Omental fat pad (tissue), 4 donors: ENCODE data around the gene ANKRD53. TPM values are rescaled to one million over a fixed set of nuclear protein-coding genes. Genes with fewer than 3 reads are reported as not detected.
"Not testable (repeated sequence)": the region's sequence is repeated elsewhere in the genome, so short reads cannot be mapped to it uniquely, and the experiment has no call there.

Source experiments
- ATAC-seq: fragments of 150-250 bp; one replicate; pipeline ENCODE4 v1.9.1; 2016; ENCODE audit warnings: mild to moderate bottlenecking, moderate library complexity; ENCODE audit not compliant: low FRiP score
- DNase-seq: peaks from one replicate; pipeline ENCODE4 v3.0.0-alpha.2; 2019; ENCODE audit warnings: low spot score
- total RNA-seq, 4 donors: library from RNA; depleted of rRNA; stranded (reverse); fragments of >200 nt; gene quantifications; one replicate each; pipeline ENCODE4 v1.1.0, GENCODE V29; 2016
- TF ChIP-seq, protein P1 (sequence below), 3 donors: fragments of 450-650 bp; IDR thresholded peaks; one replicate each; pipeline ENCODE4 v1.5.1; 2016 to 2017; ENCODE audit warnings: antibody characterized with exemption in 3 of 3, mild to moderate bottlenecking in 3 of 3, moderate library complexity in 2 of 3

Gene ANKRD53
- total RNA-seq, 4 donors from 2014 or later: 6.2 to 16.8 (median 10.0) TPM

DNA sequence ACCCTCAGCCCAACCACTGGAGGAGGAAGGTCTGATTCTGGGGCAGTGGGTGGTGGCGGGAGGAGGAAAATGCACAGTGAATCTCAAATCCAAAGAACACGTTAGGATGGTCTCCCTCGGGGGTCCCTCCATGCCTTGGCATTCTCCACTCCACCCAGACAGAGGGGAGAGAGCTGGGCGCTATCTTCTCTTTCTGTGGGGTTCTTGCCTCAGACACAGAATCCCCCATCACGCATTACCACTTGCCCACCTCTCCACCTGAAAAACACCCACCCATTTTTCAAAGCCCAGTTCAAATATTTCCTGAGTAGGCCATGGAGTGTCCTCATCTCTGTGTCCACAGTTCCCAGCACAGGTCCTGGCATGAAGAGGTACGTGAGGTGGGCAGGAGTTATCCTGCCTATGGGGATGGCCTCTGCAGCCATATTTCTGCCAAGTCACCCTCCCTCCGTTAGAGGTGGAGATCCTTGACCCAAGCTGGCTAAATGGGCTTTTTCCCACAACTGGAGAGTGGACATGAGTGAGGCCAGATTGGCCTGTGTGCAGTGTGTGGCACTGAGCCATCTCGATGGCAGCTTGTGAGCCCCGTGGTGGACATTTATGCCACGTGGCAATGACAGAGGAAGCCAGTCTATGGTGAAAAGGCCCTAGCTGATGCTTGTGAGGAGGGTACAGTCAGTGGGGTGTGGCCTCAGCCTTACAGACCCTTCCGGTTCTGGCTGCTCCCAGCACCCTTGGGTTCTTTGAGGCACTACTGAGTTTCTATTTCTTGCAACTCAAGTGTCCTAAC lies 25.7 kb downstream of the ANKRD53 start:
- TF ChIP-seq, protein P1, sequence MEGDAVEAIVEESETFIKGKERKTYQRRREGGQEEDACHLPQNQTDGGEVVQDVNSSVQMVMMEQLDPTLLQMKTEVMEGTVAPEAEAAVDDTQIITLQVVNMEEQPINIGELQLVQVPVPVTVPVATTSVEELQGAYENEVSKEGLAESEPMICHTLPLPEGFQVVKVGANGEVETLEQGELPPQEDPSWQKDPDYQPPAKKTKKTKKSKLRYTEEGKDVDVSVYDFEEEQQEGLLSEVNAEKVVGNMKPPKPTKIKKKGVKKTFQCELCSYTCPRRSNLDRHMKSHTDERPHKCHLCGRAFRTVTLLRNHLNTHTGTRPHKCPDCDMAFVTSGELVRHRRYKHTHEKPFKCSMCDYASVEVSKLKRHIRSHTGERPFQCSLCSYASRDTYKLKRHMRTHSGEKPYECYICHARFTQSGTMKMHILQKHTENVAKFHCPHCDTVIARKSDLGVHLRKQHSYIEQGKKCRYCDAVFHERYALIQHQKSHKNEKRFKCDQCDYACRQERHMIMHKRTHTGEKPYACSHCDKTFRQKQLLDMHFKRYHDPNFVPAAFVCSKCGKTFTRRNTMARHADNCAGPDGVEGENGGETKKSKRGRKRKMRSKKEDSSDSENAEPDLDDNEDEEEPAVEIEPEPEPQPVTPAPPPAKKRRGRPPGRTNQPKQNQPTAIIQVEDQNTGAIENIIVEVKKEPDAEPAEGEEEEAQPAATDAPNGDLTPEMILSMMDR (IDR thresholded peaks at IDR 0.05): no peak
- DNase-seq (no peak), ATAC-seq (no peak)

DNA sequence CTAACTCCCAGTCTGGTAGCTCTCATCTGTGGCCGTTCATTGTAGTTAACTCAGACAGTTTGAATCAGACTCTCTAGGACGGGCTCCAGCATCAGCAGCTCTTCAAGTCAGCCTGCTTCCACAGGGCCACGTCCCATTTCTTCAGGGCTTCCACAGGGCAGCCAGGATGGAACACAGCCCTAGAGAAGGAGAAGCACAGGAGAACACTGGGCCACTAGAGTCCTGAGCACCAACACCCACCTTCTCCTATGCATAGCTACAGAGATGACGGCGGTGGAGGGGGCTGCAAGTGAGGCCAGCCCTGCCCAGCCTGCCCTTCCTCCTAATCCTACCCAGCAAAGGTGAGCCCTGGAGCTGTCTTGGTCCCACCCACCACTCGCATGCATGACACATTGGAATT lies 26.4 kb downstream of the ANKRD53 start:
- ATAC-seq (no peak), DNase-seq (no peak)
- TF ChIP-seq, protein P1 (IDR thresholded peaks at IDR 0.05): no peak

DNA sequence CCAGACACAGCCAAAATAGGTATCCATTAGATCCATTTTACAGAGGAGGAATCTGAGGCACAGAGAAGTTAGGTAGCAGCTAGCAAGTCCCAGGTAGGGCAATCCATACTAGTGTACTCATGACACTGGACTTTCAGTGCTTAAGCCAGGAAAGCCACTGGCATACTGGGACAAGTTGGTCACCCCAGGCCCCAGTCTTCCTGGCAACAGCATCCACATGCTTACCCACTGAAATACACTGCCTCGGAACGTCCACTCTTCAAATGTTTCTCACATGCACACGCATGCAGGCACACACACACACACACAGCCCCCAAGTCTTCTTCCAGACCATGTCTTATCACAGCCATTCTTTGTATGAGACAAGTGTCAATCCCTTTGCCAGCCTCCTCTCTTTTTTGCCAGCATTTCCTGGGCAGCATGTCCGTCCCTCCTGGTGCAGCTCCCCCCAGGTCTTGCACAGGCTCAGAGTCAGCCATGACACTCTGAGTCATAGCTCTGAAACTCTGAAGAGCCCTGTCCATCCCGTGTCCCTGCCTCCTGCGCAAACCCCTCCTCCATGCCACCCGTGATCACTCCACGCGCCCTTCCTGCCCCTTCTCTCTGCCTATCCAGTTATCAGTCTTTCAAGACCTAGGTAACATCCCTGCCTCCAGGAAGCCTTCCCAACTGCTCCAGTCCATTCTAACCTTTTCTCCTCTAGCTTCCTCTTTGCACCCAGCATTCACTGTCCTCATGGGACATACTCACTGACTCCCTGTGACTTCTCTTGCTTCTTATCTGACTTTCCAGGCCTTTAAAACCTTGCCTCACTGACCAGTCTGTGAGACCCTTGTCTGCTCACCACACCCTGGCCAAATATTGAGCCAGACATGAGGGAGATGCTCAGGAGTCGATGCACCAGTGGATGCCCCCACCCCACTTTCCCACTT lies 27.1 kb downstream of the ANKRD53 start:
- TF ChIP-seq, protein P1 (IDR thresholded peaks at IDR 0.05): no peak
- DNase-seq (no peak), ATAC-seq (no peak)

DNA sequence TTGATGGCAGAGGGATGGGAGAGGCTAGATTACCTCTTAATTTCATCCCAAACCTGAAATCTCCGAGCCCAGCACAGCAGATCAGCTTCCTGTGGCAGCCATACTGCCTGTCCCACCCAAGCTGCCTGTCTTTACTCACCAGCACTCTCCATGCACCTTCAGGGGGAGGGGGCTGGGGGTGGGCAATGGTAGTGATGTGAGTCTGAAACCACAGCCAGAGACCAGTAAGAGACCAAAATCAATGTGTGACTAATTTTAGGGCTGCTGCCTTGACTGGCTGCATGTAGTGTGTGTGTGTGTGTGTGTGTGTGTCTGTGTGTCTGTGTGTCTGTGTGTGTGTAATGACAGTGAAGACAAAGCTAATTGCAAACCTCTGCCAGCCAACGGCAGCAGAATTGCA lies 27.9 kb downstream of the ANKRD53 start:
- ATAC-seq: no peak
- no peak for DNase-seq
- TF ChIP-seq, protein P1 (IDR thresholded peaks at IDR 0.05): no peak

DNA sequence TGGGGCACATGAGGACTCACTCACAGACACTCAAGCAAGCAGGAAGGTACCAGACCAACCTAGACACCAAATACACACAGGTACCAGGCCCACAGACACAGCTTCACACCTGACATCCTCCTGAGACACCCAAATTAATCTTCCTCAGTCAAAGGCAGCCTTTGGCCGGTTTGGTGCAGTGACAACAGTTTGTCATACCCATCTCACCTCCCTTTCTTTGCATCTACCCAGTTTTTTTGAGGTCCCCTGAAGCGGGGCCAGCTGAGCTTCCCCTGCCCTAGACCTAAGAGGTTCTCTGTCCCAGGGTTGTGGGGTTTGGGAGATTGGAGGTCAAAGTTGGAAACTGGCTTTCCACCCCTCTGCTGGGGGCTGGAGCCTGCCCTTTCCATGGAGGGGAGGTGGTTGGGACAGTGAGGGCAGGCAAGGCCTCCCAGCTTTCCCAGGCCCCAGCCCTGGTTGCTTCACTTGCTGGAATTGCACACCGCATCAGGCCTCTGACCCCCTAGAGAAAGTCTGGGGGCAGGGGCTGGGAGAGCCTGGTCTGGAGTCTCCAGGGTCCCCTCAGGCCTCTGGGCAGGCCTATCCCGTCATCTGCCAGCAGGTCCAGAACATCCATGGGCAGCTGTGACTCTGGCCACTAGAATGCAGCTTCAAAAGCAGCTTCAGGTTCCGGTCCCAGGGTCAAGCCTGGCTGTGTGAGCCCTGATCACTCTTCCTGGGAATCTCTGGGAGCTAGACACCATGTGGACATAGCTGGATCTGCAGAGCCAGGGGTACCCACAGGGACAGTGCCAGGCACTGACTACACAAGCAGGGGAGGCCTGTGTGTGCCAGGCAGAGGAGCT lies 28.7 kb downstream of the ANKRD53 start:
- DNase-seq (no peak), ATAC-seq (no peak)
- TF ChIP-seq, protein P1 (IDR thresholded peaks at IDR 0.05): no peak

DNA sequence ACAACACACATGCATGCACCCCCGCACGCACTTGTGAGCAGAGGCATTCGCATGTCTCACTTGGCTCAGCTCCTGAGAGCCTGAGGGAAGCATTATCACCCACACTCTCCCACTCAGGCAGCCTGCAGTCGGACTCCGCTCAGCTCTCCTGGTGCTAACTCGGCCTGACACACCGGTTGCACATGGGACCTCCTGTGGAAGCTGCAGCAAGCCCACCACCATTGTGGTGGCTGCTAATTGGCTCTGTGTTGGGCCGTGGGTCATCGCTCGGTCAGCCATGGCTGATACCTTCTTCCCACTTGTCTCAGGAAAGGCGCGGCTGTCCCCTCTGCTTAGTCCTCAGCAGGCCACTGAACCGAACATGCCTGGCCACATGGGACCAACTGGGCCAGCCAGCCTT lies 29.9 kb downstream of the ANKRD53 start:
- DNase-seq: no peak
- ATAC-seq: no peak
- TF ChIP-seq, protein P1 (IDR thresholded peaks at IDR 0.05): no peak

DNA sequence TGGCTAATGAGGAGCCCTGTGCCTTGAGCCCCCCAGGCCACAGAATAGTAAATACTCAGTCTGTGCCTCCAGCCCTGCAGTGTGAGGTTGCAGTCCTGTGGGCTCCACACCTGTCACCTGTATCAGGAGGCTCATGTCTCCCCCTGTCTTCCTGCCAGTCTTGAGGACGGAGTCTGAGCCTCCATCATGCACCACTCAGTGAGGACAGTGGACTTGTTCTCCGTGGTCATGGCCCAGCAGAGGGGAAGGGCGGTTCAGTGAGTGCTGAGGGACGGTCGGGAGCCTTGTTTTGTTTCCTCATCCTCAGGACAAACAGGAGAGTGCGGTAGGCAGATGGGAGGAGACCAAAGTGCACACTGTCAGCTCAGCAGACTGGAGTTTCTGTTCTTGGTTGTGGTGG lies 33.4 kb downstream of the ANKRD53 start:
- DNase-seq, ATAC-seq: not testable (repeated sequence)
